Hematopoietic multipotent progenitor cell (in vitro differentiated cells): ENCODE measurements around the gene HSPBP1. TPM values are rescaled to one million over a fixed set of nuclear protein-coding genes. Genes with fewer than 3 reads are reported as not detected.

Experiments used
- DNase-seq, 3 donors: peaks; one replicate each; pipeline ENCODE4 v3.0.0-alpha.2; 2011 to 2015; ENCODE audit warnings: low read depth in 2 of 3, low spot score in 2 of 3
- total RNA-seq: library from RNA; depleted of rRNA; stranded (reverse); fragments of >200 nt; gene quantifications from one replicate; pipeline ENCODE4 v1.2.3, GENCODE V29; 2012

Gene HSPBP1, protein sequence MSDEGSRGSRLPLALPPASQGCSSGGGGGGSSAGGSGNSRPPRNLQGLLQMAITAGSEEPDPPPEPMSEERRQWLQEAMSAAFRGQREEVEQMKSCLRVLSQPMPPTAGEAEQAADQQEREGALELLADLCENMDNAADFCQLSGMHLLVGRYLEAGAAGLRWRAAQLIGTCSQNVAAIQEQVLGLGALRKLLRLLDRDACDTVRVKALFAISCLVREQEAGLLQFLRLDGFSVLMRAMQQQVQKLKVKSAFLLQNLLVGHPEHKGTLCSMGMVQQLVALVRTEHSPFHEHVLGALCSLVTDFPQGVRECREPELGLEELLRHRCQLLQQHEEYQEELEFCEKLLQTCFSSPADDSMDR
- total RNA-seq: 50.4 TPM

DNA sequence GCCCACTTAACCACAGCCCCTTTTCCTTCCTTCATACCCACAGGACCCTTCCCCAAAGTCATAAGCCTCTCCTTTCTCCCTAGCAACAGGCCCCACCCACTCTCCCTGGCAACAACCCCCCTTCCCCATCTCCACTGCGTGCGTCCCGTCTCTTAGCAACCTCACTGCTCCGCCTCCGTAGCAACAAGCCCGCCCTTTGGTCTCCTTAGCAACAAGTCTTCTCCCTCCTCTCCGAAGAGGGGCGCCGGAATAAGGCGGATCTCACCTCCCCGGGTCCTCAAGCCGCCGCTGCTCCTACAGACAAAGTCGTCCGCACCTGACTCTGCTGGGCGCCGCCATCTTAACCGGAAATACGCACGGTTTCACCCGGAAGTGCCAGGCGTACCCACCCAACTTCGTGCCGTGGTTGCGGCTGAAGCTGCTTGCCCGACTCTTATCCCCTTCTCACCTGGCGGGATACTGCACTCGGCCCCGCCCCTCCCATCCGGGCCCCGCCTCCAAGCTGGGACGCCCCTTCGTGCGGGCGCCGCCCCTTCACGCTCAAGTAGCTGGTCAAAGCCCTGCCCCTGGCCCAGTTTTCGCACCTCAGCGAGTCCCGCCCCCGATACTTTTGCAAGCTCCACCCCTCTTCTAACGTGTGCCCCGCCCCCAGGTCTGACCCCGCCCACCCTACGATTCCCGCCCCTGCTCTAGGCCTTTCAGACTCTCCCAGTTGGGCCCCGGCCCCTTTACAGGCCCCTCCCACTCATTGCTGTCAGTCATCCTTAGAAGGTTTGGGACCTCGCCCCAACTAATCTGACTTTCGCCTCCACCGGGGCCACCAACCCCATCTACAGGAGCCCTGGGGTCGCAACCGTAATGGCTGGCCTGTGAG is at the start of gene HSPBP1:
TSS of gene HSPBP1 (minus strand) at position 341 of the 874 bp plus-strand sequence. CDS start 502 bp downstream, outside the sequence.
- DNase-seq: peak; percentile 89 to 96 (median 96)

DNA sequence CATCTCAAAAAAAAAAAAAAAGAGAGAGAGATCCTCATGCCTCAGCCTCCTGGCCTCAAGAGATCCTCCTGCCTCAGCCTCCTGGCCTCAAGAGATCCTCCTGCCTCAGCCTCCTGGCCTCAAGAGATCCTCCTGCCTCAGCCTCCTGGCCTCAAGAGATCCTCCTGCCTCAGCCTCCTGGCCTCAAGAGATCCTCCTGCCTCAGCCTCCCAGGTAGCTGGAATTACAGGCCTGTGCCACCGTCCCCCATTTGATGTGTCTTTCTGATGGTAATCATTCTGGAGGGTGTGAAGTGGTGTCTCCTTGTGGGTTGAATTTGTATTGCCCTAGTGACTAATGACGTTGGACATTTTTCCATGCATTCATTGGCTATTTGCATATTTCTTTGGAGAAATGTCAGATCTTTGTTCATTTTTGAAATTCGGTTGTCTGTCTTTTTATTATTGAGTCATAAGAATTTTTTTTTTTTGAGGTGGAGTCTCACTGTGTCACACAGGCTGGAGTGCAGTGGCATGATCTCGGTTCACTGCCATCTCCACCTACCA is 48.9 kb upstream of the HSPBP1 start:
- peak in 1 of 3 donors; percentile 38 for DNase-seq

DNA sequence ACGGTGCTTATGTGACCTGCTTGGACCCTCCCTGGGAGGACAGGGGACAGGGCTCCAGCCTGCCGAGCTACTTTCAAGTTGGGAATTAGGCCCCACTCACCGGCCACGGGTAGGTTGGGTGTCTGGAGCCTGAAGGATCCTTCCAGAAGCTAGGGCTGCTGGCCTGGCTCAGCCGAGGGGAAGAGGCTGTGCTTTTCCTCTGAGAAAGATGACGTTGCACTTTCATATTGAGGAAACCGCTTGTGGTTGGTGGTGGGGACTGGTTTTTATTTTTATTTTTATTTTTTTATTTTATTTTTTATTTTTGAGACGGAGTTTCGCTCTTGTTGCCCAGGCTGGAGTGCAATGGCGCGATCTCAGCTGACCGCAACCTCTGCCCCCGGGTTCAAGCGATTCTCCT is 45.3 kb upstream of the HSPBP1 start, which contains the start of gene TMEM150B:
TSS of gene TMEM150B (minus strand) at position 170 of the 400 bp plus-strand sequence. CDS start 4,305 bp downstream, outside the sequence.
- peak in 2 of 3 donors; percentile 56 to 76 for DNase-seq

DNA sequence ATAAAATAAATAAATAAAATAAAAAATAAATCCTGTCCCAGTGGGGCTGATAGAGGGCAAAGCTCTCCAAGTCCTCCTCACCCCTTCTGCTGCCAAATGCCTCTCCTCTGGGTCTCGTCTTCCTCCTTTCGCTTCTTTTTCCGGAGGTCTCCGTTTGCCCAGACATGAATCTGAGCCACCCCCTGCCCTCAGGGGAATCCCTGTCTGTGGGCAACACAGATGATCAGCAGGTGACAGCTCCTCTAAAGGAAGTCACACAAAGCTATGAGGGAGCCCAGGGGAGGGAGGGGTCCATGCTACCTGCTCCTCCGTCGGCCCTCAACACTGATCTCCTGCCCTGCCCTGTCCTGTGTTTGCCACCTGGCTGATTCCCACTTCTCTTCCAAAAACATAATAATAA is 44.8 kb upstream of the HSPBP1 start:
- DNase-seq: no peak

DNA sequence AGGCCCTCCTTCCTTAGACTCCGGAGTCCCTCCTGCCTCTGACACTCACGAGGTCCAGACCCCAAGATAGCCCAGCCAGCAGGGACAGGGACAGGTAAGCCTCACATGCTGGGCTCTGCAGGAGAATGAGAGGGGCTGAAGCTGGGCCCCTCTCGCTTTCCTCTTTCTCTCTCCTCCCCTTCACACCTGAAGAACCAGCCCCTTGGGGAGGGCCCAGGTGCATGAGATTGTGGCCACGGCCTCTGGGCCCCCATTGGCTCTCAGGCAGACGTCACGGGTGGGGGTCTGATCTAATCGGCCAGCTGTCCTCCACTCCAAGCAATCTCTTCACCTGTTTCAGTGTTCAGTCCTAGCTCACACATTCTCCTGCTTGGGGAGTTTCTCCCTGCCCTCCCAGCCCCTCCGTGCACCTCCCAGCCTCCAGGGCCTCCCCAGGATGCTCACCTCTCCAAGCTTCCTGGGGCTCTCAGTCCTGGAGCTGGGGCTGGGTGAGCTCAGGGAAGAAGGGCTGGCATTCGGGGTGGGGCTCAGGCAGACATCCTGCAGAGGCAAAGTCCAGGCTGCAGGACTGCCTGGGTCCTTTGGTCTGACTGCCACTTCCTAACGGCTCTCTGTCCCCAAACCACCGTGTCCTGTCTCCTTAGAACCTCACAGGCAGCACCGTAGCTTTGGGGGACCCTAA is 42.4 kb upstream of the HSPBP1 start:
- DNase-seq: no peak

DNA sequence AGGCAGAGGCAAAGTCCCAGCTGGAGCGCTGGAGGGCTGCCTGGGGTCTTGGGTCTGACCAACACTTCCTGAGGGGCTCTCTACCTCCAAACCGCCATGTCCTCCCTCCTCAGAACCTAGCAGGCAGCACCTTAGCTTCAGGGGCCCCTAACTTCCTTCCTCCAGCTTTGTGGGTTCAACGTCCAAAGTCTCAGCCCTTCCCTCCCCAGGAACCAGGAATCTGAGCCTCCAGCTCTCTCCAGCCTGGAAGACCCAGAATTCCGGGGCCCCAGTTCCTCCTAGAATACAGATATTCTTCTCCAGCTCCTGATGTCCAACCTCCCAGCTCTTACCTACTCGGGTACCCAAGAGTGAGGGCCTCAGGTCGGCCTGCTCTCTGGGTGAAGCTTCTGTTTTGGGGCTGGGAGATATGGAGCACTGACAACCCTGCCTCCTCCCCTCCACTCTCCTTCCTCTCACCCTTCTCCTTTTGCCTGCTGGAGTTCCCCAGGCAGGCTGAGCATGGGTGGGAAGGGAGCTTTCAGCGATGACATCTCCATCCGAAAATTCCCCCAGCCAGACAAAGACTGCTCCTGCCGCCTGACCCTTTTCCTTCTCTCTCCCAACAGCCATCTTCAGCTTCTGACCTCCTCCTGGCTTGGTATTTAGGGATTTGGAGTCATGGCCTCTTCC is 41.7 kb upstream of the HSPBP1 start:
- peak in 1 of 3 donors; percentile 14 for DNase-seq

DNA sequence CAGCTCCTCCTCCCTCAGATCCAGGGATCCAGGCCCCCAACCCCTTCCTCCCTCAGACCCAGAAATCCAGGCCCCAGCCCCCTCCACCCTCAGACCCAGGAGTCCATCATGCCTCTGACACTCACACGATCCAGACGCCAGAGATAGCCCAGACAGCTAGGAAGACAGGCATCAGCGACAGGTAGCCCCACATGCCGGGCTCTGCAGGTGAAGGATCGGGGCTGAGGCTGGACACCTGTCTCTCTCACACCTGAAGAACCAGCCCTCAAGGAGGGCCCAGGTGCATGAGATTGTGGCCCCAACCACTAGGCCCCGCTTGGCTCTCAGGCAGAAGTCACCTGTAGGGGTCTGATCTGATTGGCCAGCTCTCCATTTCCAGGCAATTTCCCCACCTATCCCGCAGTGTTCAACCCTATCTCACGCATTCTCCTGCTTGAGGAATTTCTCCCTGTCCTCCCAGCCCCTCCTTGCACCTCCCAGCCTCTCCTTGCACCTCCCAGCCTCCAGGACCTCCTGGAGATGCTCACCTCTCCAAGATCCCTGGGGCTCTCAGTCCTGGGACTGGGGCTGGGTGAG is 41.0 kb upstream of the HSPBP1 start:
- DNase-seq: no peak

DNA sequence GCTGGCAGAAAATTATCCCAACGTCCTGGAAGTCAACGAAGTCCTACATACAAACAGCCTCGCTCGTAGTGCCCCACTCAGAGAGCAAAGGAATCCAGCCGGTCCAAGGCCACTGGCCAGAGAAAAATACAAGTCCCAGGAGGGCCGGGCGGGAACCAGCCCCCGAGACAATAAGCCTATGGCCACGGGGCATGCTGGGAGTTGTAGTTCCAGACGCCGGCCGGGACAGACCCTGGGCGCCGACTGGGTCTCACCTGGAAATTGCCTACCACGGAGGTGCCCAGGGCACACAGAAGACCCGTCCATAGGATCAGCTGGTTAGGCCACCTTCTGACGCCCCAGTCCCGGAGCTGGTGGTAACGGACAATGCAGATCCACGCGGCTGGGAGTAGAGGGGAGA is 39.9 kb upstream of the HSPBP1 start:
- DNase-seq: peak in 1 of 3 donors; percentile 22

DNA sequence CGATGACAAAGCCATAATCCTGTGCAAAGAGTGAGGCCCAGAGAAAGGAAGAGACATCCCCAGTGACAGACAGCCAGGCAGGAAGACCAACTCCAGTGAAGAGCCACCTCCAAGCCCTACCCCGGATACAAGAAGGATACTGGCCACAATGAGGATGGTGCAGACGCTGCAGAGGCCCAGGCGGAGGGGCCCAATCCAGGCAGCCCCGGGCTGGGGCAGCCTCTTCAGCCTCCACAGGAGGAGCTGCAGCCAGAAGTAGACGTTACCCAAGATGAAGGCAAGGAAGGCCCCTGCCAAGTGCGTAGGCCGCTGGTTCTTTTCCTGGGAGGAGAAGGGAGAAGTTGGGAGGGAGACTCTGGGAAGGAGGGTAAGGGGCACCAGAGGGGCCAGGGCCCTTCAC is 36.7 kb upstream of the HSPBP1 start:
- DNase-seq: no peak

DNA sequence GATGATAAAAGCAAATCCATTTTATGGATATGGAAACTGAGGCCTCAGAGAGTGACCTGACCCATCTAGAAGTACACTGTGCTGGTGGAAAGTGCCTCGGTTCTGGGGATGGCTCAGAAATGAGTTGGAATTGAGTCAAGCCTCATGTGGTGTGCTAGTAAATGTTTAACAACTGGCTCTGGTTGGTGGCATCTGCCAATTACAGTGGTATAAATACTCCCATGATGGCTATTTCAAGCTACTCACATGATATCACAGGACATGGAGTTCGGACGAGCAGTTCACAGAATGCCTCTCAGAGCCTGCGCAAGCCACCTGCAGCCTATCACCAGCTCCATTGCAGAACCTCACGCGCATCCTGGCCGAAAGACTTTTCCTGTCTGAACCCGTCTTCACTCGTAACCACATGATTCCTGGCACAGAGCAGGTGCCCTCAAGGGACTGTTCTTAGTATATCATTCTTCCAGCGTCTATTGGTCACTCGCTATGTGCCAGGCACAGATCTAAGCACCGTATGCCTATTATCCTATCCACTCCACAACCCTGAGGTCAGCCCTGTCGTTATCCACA is 36.1 kb upstream of the HSPBP1 start:
- no peak for DNase-seq

DNA sequence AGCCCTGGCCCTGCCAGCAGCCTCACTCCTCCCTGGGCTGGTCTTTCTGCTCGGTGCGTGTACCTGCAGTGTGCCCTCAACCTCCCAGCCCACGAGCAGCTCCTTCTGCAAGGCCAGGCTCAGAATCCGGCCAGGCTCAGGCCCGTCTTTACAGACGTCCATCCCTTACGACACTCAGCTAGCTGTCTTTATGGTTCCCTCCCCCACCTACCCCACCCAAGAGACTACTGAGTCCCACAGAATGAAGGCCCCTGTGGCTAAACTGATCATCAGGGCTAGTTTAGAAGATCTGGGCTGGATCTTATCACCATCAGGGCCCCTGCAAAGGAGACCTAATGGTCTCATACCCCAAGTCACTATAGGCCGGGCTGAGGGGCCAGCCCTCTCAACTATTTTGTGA is 34.5 kb upstream of the HSPBP1 start:
- DNase-seq: no peak

DNA sequence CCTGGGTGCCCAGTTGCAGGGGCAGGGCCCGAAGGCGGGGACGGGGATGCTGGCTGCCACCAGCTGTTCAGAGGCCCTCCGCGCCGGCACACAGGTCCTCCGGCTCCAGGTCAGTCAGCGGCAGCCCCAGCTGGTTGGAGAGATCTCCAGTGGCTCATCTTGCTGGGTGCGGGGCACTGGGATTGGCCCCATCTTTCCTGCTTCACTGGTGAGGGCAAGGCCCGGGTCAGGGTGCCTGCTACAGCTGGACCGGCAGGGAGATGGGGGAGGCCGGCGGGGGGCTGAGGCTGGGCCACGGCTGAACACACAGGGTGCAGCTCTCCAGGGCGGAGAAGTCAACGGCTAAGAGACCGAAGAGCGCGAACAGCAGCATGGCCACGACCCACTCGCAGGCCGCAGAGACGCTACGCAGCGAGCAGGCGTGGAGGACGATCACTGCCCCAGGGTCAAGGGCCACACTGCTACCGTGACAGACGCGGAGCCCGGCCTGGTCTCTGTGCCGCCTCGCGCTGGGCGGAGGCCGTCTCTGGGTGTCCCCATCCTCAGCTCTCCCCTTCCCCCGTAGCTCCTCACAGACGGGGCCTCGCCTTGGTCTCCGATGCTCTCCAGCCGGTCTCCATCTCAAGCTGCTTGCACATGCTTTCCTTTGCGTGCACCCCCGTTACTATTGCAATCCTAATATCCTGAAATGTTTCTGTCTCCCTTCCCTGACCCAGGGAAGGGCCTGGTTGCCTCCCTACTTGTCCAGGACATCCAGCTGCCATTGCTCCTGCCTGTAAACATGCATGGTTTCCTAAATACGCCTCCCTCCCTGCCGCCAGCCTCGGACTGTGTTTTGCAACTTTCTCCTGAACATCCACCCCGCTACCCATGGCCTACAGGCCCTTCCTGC is 33.0 kb upstream of the HSPBP1 start:
- no peak for DNase-seq

DNA sequence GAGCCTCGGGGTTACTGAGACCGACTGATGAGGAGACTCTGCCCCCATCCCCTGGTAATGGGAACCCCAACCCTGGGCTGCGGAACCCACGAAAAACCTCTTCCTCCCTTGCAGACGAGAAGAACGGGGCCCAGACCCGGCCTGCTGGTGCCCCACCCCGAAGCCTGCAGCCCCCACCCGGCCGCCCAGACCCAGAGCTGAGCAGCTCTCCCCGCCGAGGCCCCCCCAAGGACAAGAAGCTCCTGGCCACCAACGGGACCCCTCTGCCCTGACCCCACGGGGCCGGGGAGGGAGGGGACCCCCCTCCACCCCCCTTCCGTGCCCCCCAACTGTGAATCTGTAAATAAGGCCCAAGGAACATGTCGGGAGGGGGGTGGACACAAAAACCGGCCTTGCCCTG is 31.9 kb upstream of the HSPBP1 start:
- no peak for DNase-seq

DNA sequence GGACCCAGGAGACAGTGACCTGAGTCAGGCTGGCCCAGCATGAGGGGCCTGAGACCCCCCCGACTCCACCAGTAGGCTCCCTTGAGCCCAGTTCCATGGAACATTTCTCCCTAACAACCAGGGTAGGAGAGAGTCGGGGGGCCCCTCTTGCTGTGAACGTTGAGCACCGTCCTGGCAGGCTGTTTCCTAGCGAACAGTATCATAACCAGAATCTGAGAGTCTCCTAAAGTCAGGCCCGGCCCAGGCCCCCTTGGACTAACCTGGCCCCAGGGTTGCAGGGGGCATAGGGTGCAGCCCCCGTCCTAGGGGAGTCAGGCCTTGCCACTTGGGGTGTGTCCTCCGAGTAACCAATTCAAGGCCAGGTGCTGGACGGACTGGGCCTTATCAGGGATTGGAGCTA is 31.5 kb upstream of the HSPBP1 start:
- no peak for DNase-seq

DNA sequence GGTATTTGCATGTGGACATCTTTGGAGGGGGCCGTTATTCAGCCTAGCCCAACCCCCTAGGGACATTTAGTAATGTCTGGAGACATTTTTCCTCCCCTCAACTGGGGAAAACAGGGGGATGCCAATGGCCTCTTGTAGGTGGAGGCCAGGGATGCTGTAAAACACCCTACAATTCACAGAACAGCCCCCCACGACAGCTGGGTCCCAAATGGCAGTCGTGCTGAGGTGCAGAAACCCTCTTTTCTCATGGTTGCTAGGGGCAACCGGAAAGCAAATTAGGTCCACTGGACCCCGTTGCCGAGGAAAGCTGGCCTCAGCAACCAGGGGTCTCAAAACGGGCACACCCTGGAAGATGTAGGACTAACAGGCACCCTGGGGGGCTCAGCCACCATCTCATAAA is 30.6 kb upstream of the HSPBP1 start:
- DNase-seq: no peak

DNA sequence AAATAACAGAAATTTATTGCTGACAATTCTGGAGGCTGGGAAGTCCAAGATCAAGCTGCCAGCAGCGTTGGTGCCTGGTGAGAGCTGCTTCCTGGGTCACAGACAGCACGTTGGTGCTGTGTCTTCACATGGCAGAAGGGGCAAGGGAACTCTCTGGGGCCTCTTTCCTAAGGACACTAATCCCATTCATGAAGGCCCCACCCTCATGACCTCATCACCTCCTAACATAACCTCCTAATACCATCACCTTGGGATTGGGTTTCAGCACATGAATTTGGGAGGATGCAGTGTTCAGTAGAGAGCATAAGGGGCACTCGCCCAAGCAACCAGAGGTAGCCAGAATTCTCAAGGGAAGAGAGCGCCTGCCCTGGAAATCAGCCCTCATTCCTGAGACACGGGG is 29.5 kb upstream of the HSPBP1 start:
- DNase-seq: no peak

DNA sequence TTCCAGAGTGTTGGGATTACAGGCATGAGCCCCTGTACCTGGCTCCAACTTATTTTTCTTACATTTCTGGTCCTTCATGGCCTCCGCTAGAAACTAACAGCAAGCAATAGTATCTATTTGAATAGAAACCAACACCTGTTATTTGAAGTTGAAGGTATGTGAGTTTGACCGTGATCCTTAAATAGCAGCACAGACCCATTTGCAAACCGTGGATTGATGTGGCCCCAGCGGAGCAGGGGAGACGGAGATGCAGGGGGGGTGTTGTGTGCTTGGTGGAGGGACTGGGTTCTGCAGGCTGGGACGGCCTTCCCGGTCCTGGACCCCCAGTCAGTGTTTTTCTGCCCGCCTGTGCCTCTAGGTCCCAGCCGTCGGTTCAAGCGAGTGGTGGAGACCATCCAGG is 28.4 kb upstream of the HSPBP1 start:
- no peak for DNase-seq

DNA sequence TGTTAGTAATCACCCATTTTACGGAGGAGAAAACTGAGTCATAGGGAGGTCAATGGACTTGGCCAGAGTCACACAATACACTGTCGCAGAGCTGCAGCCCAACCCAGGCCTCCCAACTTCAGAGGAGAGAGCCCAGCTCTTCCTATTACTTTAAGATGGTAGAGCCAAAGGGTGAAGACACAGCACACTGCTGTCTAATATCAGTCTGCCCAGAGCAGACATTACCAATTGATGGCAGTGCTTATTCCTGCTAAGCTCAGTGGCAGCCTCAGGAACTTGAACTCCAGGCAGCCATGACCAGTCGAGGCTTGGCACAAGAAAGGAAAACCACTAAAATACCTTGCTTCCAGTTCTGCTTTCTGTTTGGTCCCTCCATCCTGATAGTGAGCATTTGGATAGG is 26.8 kb upstream of the HSPBP1 start:
- DNase-seq: no peak
